Vagina (tissue), 2 donors: ENCODE measurements around the gene TBC1D22A. TPM values are rescaled to one million over a fixed set of nuclear protein-coding genes. Genes with fewer than 3 reads are reported as not detected.

Experiments used
- DNase-seq, 2 donors: peaks; one replicate each; pipeline ENCODE4 v3.0.0-alpha.2; 2017; ENCODE audit errors: extremely low spot score in 2 of 2
- H3K27ac ChIP-seq: fragments of 200-600 bp; sonication (generic); one replicate; pipeline ENCODE4 v1.5.1; 2019
- H3K27me3 ChIP-seq: fragments of 200-600 bp; sonication (generic); one replicate; pipeline ENCODE4 v1.5.1; 2019
- H3K36me3 ChIP-seq, 2 donors: fragments of 200-600 bp; sonication (generic); one replicate each; pipeline ENCODE4 v1.5.1; 2017 to 2019
- H3K4me1 ChIP-seq: fragments of 200-600 bp; sonication (generic); one replicate; pipeline ENCODE4 v1.5.1; 2019
- H3K4me3 ChIP-seq, 2 donors: fragments of 200-600 bp; sonication (generic); 1 replicate in 1 of 2; 2 replicates in 1 of 2; pipeline ENCODE4 v1.5.1; 2016 to 2019
- H3K9me3 ChIP-seq: fragments of 200-600 bp; sonication (generic); one replicate; pipeline ENCODE4 v1.5.1; 2019
- CTCF ChIP-seq, 3 experiments: fragments of 450-650 bp in 2 of 3; fragments of 200-600 bp in 1 of 3; sonication (generic) in 1 of 3; IDR thresholded peaks; one replicate each; pipeline ENCODE4 v1.5.1; 2017 to 2019; ENCODE audit warnings: antibody characterized with exemption in 3 of 3, mild to moderate bottlenecking in 2 of 3, moderate library complexity in 2 of 3
- POLR2A ChIP-seq, 2 donors: fragments of 450-650 bp; IDR thresholded peaks; one replicate each; pipeline ENCODE4 v1.6.1; 2017; ENCODE audit warnings: antibody characterized with exemption in 2 of 2, mild to moderate bottlenecking in 2 of 2, moderate library complexity in 2 of 2
- POLR2AphosphoS5 ChIP-seq, 2 donors: sonication (generic); formaldehyde crosslinking; IDR thresholded peaks; one replicate each; pipeline ENCODE4 v1.9.0; 2017; ENCODE audit warnings: antibody characterized with exemption in 2 of 2, mild to moderate bottlenecking in 2 of 2, low read depth in 1 of 2; ENCODE audit not compliant: insufficient read depth in 1 of 2
- intact Hi-C: fragments of 100-400 bp; cut with DNase I; formaldehyde crosslinking; loops from one replicate; pipeline ENCODE4 v1.15.1; 2023
- total RNA-seq: library from RNA; depleted of rRNA; stranded (reverse); fragments of >200 nt; gene quantifications from one replicate; pipeline ENCODE4 v1.2.3, GENCODE V29; 2016

The TBC1D22A gene
- total RNA-seq, 1 donor from 2014 or later: 38.3 TPM

GRCh38 chr22:46958191-46958590 lies 195.7 kb downstream of the TBC1D22A start:
- intact Hi-C loops: no loop called here
- no peak for TF ChIP-seq POLR2AphosphoS5 (IDR thresholded peaks at IDR 0.05; ENCODE audit: insufficient read depth in 1 of 2, low read depth in 1 of 2)
- no peak for TF ChIP-seq CTCF (IDR thresholded peaks at IDR 0.05)
- no peak for TF ChIP-seq POLR2A (IDR thresholded peaks at IDR 0.05)
- H3K4me1 ChIP-seq: no peaks in the 10 kb centered on the region
- no peak overlapping the region for H3K27ac ChIP-seq
- no peaks in the 10 kb centered on the region for H3K27me3 ChIP-seq
- no peak overlapping the region for H3K4me3 ChIP-seq
- H3K36me3 ChIP-seq: no peaks in the 10 kb centered on the region
- no peak for DNase-seq
- H3K9me3 ChIP-seq: no peaks in the 10 kb centered on the region

GRCh38 chr22:46958658-46959057 lies 196.2 kb downstream of the TBC1D22A start:
- Histone ChIP-seq H3K4me3 (no peak overlapping the region), H3K9me3 (no peaks in the 10 kb centered on the region), H3K27ac (no peak overlapping the region), H3K27me3 (no peaks in the 10 kb centered on the region), H3K4me1 (no peaks in the 10 kb centered on the region), H3K36me3 (no peaks in the 10 kb centered on the region)
- intact Hi-C loops: no loop called here
- DNase-seq: no peak
- TF ChIP-seq POLR2A (IDR thresholded peaks at IDR 0.05) (no peak), CTCF (IDR thresholded peaks at IDR 0.05) (no peak), POLR2AphosphoS5 (IDR thresholded peaks at IDR 0.05; ENCODE audit: insufficient read depth in 1 of 2, low read depth in 1 of 2) (no peak)

GRCh38 chr22:46959369-46959768 lies 196.9 kb downstream of the TBC1D22A start:
- Histone ChIP-seq H3K27me3 (no peaks in the 10 kb centered on the region), H3K27ac (no peak overlapping the region), H3K4me1 (no peaks in the 10 kb centered on the region), H3K4me3 (no peak overlapping the region), H3K36me3 (no peaks in the 10 kb centered on the region), H3K9me3 (no peaks in the 10 kb centered on the region)
- intact Hi-C loops: no loop called here
- TF ChIP-seq POLR2AphosphoS5 (IDR thresholded peaks at IDR 0.05; ENCODE audit: insufficient read depth in 1 of 2, low read depth in 1 of 2): no peak
- TF ChIP-seq POLR2A (IDR thresholded peaks at IDR 0.05): no peak
- TF ChIP-seq CTCF (IDR thresholded peaks at IDR 0.05): no peak
- no peak for DNase-seq

- Histone ChIP-seq H3K4me1 (no peaks in the 10 kb centered on the region), H3K27me3 (no peaks in the 10 kb centered on the region), H3K9me3 (no peaks in the 10 kb centered on the region), H3K36me3 (no peaks in the 10 kb centered on the region), H3K27ac (no peak overlapping the region), H3K4me3 (no peak overlapping the region)
- intact Hi-C loops: no loop called here
- no peak for DNase-seq
- TF ChIP-seq POLR2A (IDR thresholded peaks at IDR 0.05) (no peak), CTCF (IDR thresholded peaks at IDR 0.05) (no peak), POLR2AphosphoS5 (IDR thresholded peaks at IDR 0.05; ENCODE audit: insufficient read depth in 1 of 2, low read depth in 1 of 2) (no peak)
Measured at GRCh38 chr22:46961591-46962295, 199.3 kb downstream of the TBC1D22A start.

- Histone ChIP-seq H3K27me3 (no peaks in the 10 kb centered on the region), H3K9me3 (no peaks in the 10 kb centered on the region), H3K36me3 (no peaks in the 10 kb centered on the region), H3K4me3 (no peak overlapping the region), H3K27ac (no peak overlapping the region), H3K4me1 (no peaks in the 10 kb centered on the region)
- intact Hi-C loops: no loop called here
- no peak for DNase-seq
- TF ChIP-seq POLR2A (IDR thresholded peaks at IDR 0.05): no peak
- no peak for TF ChIP-seq POLR2AphosphoS5 (IDR thresholded peaks at IDR 0.05; ENCODE audit: insufficient read depth in 1 of 2, low read depth in 1 of 2)
- no peak for TF ChIP-seq CTCF (IDR thresholded peaks at IDR 0.05)
Measured at GRCh38 chr22:46962406-46962805, 200.0 kb downstream of the TBC1D22A start.
